Muscle of leg (tissue), 11 donors: ENCODE measurements around the gene COG5. TPM values are rescaled to one million over a fixed set of nuclear protein-coding genes. Genes with fewer than 3 reads are reported as not detected.

Experiments
- DNase-seq: peaks from one replicate; pipeline ENCODE4 v3.0.0; 2013
- H3K27ac ChIP-seq: one replicate; pipeline ENCODE4 v1.5.1; 2013; ENCODE audit warnings: mild to moderate bottlenecking, low read length, control low read depth
- H3K27me3 ChIP-seq: one replicate; pipeline ENCODE4 v1.6.1; 2013; ENCODE audit warnings: low read length; ENCODE audit not compliant: control insufficient read depth, insufficient read depth
- H3K36me3 ChIP-seq: one replicate; pipeline ENCODE4 v1.6.1; 2013; ENCODE audit warnings: low read length; ENCODE audit not compliant: control insufficient read depth, insufficient read depth
- H3K4me1 ChIP-seq: one replicate; pipeline ENCODE4 v1.6.1; 2013; ENCODE audit warnings: low read length; ENCODE audit not compliant: control insufficient read depth, insufficient read depth
- H3K4me3 ChIP-seq: one replicate; pipeline ENCODE4 v1.5.1; 2013; ENCODE audit warnings: low read length, control low read depth
- H3K9me3 ChIP-seq: replicated peaks from 2 replicates; pipeline ENCODE4 v1.6.1; 2013; ENCODE audit warnings: low read depth, low read length; ENCODE audit not compliant: control insufficient read depth
- WGBS: methylation state at CpG from one replicate; pipeline ENCODE4 v1.1.5; 2013; ENCODE audit warnings: missing lambda C conversion rate; ENCODE audit not compliant: insufficient coverage; 5-methylcytosine and 5-hydroxymethylcytosine counted together
- polyA plus RNA-seq, 8 donors: library from polyadenylated mRNA; unstranded; fragments of 120-200 nt; gene quantifications; one replicate each; pipeline versions ENCODE4 v1.2.1 to v1.2.3, GENCODE V29; 2013; ENCODE audit warnings: inconsistent platforms in 1 of 8, low replicate concordance in 1 of 8; ENCODE audit not compliant: insufficient read length in 8 of 8, insufficient read depth in 1 of 8
- total RNA-seq: library from RNA; stranded (reverse); fragments of 120-200 nt; gene quantifications from one replicate; pipeline ENCODE4 v1.2.4, GENCODE V29; 2013

COG5 gene
- total and polyA plus RNA-seq, 9 donors, result 19.5 to 45.5 (median 25.7) TPM

GRCh38 chr7:107494884-107495283, 68.8 kb downstream of the COG5 start:
- peaks cover 2% of the 10 kb centered on the region for H3K9me3 ChIP-seq
- no peak overlapping the region for H3K4me3 ChIP-seq
- WGBS, result 92% methylated on average over 2 of the region's 6 CpGs
- H3K36me3 ChIP-seq, result no peaks in the 10 kb centered on the region
- no peaks in the 10 kb centered on the region for H3K4me1 ChIP-seq
- DNase-seq, result no peak
- H3K27ac ChIP-seq, result no peak overlapping the region
- H3K27me3 ChIP-seq, result no peaks in the 10 kb centered on the region

GRCh38 chr7:107494315-107494751, 69.4 kb downstream of the COG5 start:
- DNase-seq, result no peak
- H3K27ac ChIP-seq, result no peak overlapping the region
- peaks cover 2% of the 10 kb centered on the region for H3K9me3 ChIP-seq
- H3K36me3 ChIP-seq, result no peaks in the 10 kb centered on the region
- H3K4me1 ChIP-seq, result no peaks in the 10 kb centered on the region
- no peak overlapping the region for H3K4me3 ChIP-seq
- H3K27me3 ChIP-seq, result no peaks in the 10 kb centered on the region
- WGBS, result no CpG with 5 or more reads among the region's 3 CpGs

DNA sequence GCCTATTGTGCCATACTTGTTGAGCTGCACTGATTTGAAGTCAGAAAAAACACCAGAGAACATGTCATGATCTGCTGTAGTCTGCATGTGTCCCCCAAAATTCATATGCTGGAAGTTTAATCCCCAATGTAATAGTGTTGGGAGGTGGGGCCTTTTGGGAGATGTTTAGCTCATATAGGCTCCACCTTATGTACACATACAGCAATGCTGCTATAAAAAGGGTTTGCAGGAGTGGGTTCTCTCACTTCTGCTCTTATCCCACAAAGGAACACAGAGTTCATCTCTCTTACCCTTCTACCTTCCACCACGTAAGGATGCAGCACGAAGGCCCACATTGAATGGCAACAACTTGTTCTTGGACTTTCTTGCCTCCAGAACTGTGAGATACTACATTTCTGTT, 70.8 kb downstream of the COG5 start:
- Histone ChIP-seq H3K4me1 (no peaks in the 10 kb centered on the region), H3K27me3 (no peaks in the 10 kb centered on the region), H3K4me3 (no peak overlapping the region), H3K36me3 (no peaks in the 10 kb centered on the region), H3K9me3 (peaks cover 2% of the 10 kb centered on the region), H3K27ac (no peak overlapping the region)
- no CpG with 5 or more reads among the region's 2 CpGs for WGBS
- DNase-seq, result no peak

- Histone ChIP-seq H3K36me3 (no peaks in the 10 kb centered on the region), H3K4me3 (no peak overlapping the region), H3K27ac (no peak overlapping the region), H3K4me1 (no peaks in the 10 kb centered on the region), H3K9me3 (no peaks in the 10 kb centered on the region), H3K27me3 (no peaks in the 10 kb centered on the region)
- DNase-seq, result no peak
- WGBS, result no CpG with 5 or more reads among the region's 3 CpGs
These were observed 77.7 kb downstream of the COG5 start for GRCh38 chr7:107486041-107486440.

GRCh38 chr7:107482571-107482970, 81.1 kb downstream of the COG5 start:
- no CpG with 5 or more reads among the region's 1 CpG for WGBS
- H3K27ac ChIP-seq, result no peak overlapping the region
- H3K4me1 ChIP-seq, result no peaks in the 10 kb centered on the region
- no peaks in the 10 kb centered on the region for H3K36me3 ChIP-seq
- DNase-seq, result no peak
- no peaks in the 10 kb centered on the region for H3K27me3 ChIP-seq
- no peaks in the 10 kb centered on the region for H3K9me3 ChIP-seq
- no peak overlapping the region for H3K4me3 ChIP-seq

DNA sequence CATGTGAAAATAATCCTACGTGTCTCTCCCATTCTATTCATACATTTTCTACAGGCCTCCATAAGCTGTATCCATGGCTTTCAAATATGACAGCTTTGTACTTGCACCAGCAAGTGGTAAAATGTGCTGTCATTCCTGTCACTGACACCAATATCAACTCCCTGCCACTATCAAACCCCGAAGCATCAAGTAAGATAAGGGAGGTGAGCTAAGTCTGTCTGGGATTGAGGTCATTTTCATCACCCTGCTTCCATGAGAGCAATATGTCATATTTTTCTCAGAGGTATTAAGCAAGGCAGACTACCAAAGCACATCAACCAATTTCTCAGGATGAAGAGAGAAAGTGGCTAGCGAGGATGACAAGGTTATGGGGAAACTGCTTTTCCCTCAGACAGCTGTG, 82.8 kb downstream of the COG5 start:
- no peak for DNase-seq
- Histone ChIP-seq H3K27ac (no peak overlapping the region), H3K36me3 (no peaks in the 10 kb centered on the region), H3K27me3 (no peaks in the 10 kb centered on the region), H3K4me3 (no peak overlapping the region), H3K4me1 (no peaks in the 10 kb centered on the region), H3K9me3 (no peaks in the 10 kb centered on the region)
- WGBS, result 67% methylated on average over 1 of the region's 3 CpGs

GRCh38 chr7:107479303-107479702, 84.4 kb downstream of the COG5 start:
- WGBS, result no CpG with 5 or more reads among the region's 2 CpGs
- no peaks in the 10 kb centered on the region for H3K27me3 ChIP-seq
- no peaks in the 10 kb centered on the region for H3K4me1 ChIP-seq
- H3K27ac ChIP-seq, result no peak overlapping the region
- H3K9me3 ChIP-seq, result no peaks in the 10 kb centered on the region
- H3K4me3 ChIP-seq, result no peak overlapping the region
- no peaks in the 10 kb centered on the region for H3K36me3 ChIP-seq
- DNase-seq, result no peak

DNA sequence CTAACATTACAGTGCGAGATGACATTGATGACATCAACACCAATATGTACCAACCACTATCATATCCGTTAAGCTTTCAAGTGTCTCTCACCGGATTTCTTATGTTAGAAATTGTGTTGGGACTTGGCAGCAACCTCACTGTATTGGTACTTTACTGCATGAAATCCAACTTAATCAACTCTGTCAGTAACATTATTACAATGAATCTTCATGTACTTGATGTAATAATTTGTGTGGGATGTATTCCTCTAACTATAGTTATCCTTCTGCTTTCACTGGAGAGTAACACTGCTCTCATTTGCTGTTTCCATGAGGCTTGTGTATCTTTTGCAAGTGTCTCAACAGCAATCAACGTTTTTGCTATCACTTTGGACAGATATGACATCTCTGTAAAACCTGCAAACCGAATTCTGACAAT, 89.6 kb downstream of the COG5 start:
- H3K27me3 ChIP-seq, result no peaks in the 10 kb centered on the region
- no peak for DNase-seq
- H3K9me3 ChIP-seq, result no peaks in the 10 kb centered on the region
- H3K4me3 ChIP-seq, result no peak overlapping the region
- no peak overlapping the region for H3K27ac ChIP-seq
- WGBS, result 80% methylated on average over 2 of the region's 5 CpGs
- no peaks in the 10 kb centered on the region for H3K4me1 ChIP-seq
- H3K36me3 ChIP-seq, result no peaks in the 10 kb centered on the region

DNA sequence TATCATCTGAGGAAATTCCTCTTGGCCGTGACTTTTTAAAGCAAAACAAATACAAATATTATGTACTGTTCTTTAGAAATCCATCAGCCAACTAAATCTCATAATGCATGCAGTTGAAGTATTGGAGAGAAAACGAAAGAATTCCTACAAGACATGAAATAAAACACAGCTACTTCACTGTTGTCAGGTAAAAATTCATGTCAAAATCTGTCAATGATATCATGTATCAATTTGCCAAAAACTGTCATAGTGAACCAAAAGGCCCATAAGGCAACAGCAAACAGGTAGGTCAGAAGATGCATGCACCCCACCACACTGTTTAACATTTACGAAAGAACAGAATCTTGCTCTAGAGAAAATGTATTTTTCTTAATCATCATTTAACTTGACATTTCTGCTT, 91.6 kb downstream of the COG5 start:
- Histone ChIP-seq H3K9me3 (no peaks in the 10 kb centered on the region), H3K27me3 (no peaks in the 10 kb centered on the region), H3K36me3 (no peaks in the 10 kb centered on the region), H3K27ac (no peak overlapping the region), H3K4me1 (no peaks in the 10 kb centered on the region), H3K4me3 (no peak overlapping the region)
- WGBS, result no CpG with 5 or more reads among the region's 3 CpGs
- DNase-seq, result no peak

DNA sequence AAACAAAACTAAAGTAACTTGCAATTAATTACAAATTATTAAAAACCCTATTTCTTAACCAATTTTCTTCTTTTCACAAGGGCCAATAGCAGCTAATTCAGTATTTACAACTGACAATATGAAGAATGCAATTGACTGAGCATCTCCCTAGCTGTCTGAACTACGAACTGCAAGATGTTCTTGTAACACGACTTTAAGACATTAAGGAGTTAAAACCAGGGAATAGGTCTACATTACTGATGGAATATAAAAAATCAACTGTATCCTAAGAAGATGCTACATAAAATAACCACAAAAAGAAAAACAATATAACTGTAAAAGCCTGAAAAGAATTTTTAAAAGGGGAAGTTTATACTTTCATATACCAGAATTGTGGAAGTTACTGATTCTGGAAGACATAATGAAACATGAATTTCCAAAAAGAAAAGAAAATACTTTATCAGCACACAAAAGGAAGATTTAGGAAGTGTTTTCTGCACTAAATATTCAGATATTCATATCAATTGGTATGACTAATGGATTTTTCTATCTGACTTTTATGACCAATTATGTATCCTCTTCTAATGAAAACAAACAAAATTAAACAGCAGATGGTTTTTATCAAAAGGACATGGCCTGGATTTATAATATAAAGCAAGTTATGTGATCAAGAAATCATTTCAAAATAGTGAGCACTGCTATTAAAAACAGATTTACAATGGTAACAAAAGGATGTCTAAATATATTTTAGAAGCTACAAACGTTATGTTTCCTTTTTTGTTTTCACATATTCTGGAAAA, 92.2 kb downstream of the COG5 start:
- no peak overlapping the region for H3K4me3 ChIP-seq
- no peaks in the 10 kb centered on the region for H3K4me1 ChIP-seq
- no peaks in the 10 kb centered on the region for H3K36me3 ChIP-seq
- no peaks in the 10 kb centered on the region for H3K27me3 ChIP-seq
- no CpG with 5 or more reads among the region's 3 CpGs for WGBS
- no peak for DNase-seq
- H3K9me3 ChIP-seq, result no peaks in the 10 kb centered on the region
- H3K27ac ChIP-seq, result no peak overlapping the region

DNA sequence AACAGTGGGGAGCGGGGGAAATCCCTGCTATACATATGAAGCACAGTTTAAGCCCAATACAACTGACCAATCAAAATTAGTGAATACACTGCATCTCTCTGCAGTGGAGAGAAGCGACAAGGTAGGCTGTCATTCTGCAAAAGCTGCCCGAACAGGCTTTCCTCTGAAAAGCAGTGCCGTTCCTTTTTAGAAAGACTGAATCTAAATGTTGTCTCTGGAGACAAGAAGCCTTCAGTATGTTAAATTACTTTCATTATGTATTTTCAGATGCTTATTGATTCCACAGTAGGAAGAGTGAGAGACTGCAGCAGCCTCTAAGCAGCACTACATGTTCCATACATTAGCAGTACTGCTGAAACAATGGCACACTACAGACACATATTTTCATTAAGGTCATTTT, 93.8 kb downstream of the COG5 start, which contains the start of gene GPR22:
Gene GPR22, plus strand, starts transcription at position 129 of the 400 bp plus-strand sequence. CDS start 4,004 bp downstream, outside the sequence.
- DNase-seq, result no peak
- H3K27ac ChIP-seq, result no peak within 1 kb of the TSS
- H3K27me3 ChIP-seq, result no peaks in the 10 kb centered on the region
- H3K4me1 ChIP-seq, result no peaks in the 10 kb centered on the region
- WGBS, result no CpG with 5 or more reads among the region's 4 CpGs
- no peaks in the 10 kb centered on the region for H3K9me3 ChIP-seq
- no peak within 1 kb of the TSS for H3K4me3 ChIP-seq
- H3K36me3 ChIP-seq, result no peaks in the 10 kb centered on the region
